Large intestine (tissue), 3 donors: Measurements from ENCODE around the gene ADH4. TPM values are rescaled to one million over a fixed set of nuclear protein-coding genes. Genes with fewer than 3 reads are reported as not detected.
"Not testable (repeated sequence)": the region's sequence is repeated elsewhere in the genome, so short reads cannot be mapped to it uniquely, and the experiment has no call there.

Experiments used
- DNase-seq, 2 donors: peaks; one replicate each; pipeline versions ENCODE4 v3.0.0 to v3.0.0-alpha.2; 2013
- H3K27ac ChIP-seq: one replicate; pipeline ENCODE4 v1.5.1; 2013; ENCODE audit warnings: low read length
- H3K27me3 ChIP-seq: 2 replicates; pipeline ENCODE4 v1.6.1; 2013; ENCODE audit warnings: low read length; ENCODE audit not compliant: control insufficient read depth, insufficient read depth
- H3K36me3 ChIP-seq: 2 replicates; pipeline ENCODE4 v1.6.1; 2013; ENCODE audit warnings: low read length; ENCODE audit not compliant: control insufficient read depth, insufficient read depth
- H3K4me1 ChIP-seq: one replicate; pipeline ENCODE4 v1.6.1; 2013; ENCODE audit warnings: low read length; ENCODE audit not compliant: control insufficient read depth, insufficient read depth
- H3K4me3 ChIP-seq: one replicate; pipeline ENCODE4 v1.5.1; 2013; ENCODE audit warnings: low read length
- H3K9me3 ChIP-seq: one replicate; pipeline ENCODE4 v1.6.1; 2013; ENCODE audit warnings: mild to moderate bottlenecking, low read depth, low read length, moderate library complexity; ENCODE audit not compliant: control insufficient read depth
- WGBS: methylation state at CpG from one replicate; pipeline ENCODE4 v1.1.5; 2013; ENCODE audit warnings: low lambda C conversion rate; ENCODE audit not compliant: insufficient coverage; 5-methylcytosine and 5-hydroxymethylcytosine counted together
- polyA plus RNA-seq: library from polyadenylated mRNA; unstranded; fragments of 120-200 nt; gene quantifications from one replicate; pipeline ENCODE4 v1.2.1, GENCODE V29; 2013

ADH4 gene
- polyA plus RNA-seq, 1 donor = 14.4 TPM

DNA sequence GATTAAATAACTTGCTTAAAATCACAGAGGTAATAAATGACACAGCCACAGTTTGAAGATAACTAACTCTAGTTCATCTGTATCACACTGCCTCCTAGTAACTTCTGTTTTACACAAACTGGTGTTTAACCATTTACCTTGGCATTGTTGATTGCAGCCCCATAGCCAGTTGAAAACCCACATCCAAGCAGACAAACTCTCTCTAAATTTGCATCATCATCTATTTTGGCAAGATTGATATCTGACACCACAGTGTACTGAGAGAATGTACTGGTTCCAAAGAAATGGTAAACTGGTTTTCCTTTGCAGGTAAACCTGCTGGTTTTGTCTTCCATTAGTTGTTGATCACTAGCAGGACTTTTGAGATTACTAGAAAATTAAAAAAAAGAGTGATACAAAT is 7.8 kb downstream of the ADH4 start:
- Histone ChIP-seq H3K4me1 (no peaks in the 10 kb centered on the region), H3K4me3 (no peak overlapping the region), H3K27ac (no peak overlapping the region), H3K9me3 (no peaks in the 10 kb centered on the region), H3K27me3 (no peaks in the 10 kb centered on the region), H3K36me3 (no peaks in the 10 kb centered on the region)
- no peak for DNase-seq

DNA sequence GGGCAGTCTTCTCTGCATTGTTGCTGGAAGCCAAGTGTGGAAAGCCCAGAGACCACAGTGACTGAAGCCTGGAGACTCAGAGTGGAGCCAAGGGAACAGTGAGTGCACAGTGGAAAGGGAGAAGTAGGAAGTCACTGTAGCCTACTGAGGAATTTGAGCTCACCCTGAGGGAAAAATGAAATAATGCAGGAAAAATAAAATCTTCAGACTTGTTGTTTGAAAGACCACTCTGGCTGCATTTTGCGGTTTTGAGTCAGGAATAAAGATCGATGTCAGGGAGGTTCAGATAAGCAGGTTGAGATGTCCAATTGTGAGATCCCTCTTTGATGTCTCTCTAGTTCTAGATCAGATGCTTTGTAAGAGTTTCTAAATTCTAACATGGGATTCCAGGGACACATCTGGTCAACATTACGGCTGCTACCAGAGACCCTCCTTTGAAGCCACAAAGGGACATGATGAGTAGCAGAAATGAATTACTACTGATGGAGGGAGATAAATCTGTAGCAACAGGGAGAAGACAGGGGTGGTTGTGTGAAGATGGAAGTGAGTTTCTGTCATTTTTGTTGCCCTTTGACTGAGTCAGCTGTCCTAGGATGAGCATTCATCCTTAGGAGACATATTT is 8.4 kb downstream of the ADH4 start:
- Histone ChIP-seq H3K9me3 (no peaks in the 10 kb centered on the region), H3K4me1 (no peaks in the 10 kb centered on the region), H3K4me3 (no peak overlapping the region), H3K27me3 (no peaks in the 10 kb centered on the region), H3K27ac (no peak overlapping the region), H3K36me3 (no peaks in the 10 kb centered on the region)
- DNase-seq = no peak
- WGBS = 100% methylated on average over 1 of the region's 3 CpGs

DNA sequence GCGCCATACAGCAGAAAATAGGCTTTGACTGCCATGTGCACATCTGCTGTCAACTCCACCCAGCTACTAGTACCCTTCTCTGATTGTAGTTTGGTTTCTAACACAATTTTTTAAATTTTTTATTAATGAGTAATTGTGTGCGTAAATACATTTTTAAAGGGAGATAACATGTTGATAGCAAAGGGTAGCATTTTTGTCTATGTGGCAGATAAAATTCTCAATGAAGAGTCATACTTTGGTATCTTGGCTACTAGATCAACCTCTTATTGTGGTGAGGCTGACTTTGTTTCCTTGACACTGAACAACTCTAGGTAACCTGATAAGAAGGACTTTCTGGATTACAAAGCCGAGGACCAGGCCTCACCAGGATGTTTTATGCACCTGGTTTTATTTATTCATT is 9.5 kb downstream of the ADH4 start:
- WGBS = no CpG with 5 or more reads among the region's 3 CpGs
- Histone ChIP-seq H3K36me3 (no peaks in the 10 kb centered on the region), H3K27me3 (no peaks in the 10 kb centered on the region), H3K4me1 (no peaks in the 10 kb centered on the region), H3K9me3 (no peaks in the 10 kb centered on the region), H3K27ac (no peak overlapping the region), H3K4me3 (no peak overlapping the region)
- no peak for DNase-seq

DNA sequence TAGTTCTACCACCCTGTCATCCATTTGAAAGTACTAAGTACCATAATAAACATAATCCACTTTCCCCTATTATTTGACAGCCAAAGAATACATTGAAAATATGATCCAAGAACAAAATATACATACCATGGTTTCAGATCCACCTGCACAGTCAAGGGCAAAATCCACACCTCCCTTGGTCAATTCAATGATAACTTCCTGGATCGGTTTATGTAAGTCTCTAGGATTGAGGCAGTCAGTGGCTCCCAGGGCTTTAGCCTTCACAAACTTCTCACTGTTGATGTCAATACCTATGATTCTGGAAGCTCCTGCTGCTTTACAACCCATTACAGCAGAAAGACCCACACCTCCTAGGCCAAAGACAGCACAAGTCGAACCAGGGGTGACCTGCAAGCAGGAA is 12.7 kb downstream of the ADH4 start:
- H3K36me3 ChIP-seq = no peaks in the 10 kb centered on the region
- WGBS = no CpG with 5 or more reads among the region's 2 CpGs
- no peak overlapping the region for H3K4me3 ChIP-seq
- no peaks in the 10 kb centered on the region for H3K4me1 ChIP-seq
- H3K27me3 ChIP-seq = no peaks in the 10 kb centered on the region
- H3K27ac ChIP-seq = no peak overlapping the region
- DNase-seq = no peak
- H3K9me3 ChIP-seq = no peaks in the 10 kb centered on the region

DNA sequence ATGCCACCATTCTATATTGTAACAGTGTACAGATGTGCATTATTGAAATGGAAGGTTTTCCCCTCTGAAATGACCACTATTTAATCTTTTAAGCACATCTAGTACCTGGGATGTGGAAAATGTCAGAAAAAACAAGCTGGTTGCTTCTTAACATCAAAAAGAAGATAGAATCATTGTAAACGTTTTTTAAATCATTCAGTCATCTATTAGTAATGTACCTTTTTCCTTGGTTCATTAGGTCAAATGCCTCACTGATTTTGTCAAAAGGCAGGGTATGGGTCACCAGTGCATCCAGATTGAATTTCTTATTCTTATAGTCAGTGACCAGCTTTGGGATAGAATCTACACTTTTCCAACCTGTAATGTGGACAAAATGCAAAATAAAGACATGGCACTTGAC is 17.7 kb downstream of the ADH4 start:
- Histone ChIP-seq H3K4me3 (no peak overlapping the region), H3K4me1 (no peaks in the 10 kb centered on the region), H3K9me3 (no peaks in the 10 kb centered on the region), H3K27me3 (no peaks in the 10 kb centered on the region), H3K27ac (no peak overlapping the region), H3K36me3 (peaks cover 2% of the 10 kb centered on the region)
- no CpG with 5 or more reads among the region's 1 CpG for WGBS
- no peak for DNase-seq

DNA sequence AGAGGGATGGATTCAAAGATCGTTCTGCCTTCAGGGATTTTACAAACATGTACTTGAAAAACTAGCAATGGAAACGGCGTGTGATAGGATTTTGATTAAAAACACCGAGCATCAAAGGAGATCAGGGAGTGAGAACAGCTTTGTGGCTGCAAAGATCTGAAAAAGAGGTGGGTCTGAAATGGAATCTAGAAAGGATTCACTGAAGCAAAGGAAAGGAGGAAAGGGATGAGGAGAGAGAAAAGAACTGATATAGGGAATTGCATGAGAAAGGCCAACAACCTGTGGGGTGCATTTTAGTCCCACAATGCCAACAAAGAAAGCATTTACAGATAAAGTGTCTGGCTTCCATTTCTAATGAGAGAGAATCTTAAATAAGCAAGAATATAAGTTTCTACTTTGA is 23.1 kb downstream of the ADH4 start:
- 88% methylated on average over 4 of the region's 4 CpGs for WGBS
- DNase-seq = no peak

DNA sequence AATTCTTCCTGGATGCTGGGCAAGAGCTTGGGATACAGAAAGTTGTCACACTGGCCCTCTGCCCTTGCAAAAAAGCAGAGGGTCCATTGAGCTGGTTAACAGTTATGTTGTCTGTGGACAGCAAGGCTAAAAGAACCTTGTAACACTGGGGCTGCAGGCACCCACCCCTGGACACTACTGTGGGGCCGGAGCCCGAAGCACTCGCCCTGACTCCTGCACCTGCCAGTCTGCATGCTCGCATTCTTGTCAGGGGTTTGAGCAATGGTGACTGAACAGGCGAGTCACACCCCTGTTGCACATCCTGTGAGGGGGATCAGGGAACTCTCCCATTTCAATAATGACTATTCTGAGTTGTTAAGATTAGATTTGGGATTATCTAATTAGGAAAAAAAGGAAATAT is 23.6 kb downstream of the ADH4 start:
- WGBS = no CpG with 5 or more reads among the region's 5 CpGs
- H3K4me3 ChIP-seq = no peak overlapping the region
- no peak for DNase-seq
- H3K36me3 ChIP-seq = peaks cover 2% of the 10 kb centered on the region
- peaks cover 3% of the 10 kb centered on the region for H3K4me1 ChIP-seq
- H3K9me3 ChIP-seq = peaks cover 4% of the 10 kb centered on the region
- H3K27me3 ChIP-seq = no peaks in the 10 kb centered on the region
- no peak overlapping the region for H3K27ac ChIP-seq

More for the DNA sequence above, 23.1 kb downstream of the ADH4 start:
- Histone ChIP-seq H3K27ac (no peak overlapping the region), H3K9me3 (peaks cover 4% of the 10 kb centered on the region), H3K4me1 (peaks cover 3% of the 10 kb centered on the region), H3K4me3 (no peak overlapping the region), H3K36me3 (peaks cover 2% of the 10 kb centered on the region), H3K27me3 (no peaks in the 10 kb centered on the region)

DNA sequence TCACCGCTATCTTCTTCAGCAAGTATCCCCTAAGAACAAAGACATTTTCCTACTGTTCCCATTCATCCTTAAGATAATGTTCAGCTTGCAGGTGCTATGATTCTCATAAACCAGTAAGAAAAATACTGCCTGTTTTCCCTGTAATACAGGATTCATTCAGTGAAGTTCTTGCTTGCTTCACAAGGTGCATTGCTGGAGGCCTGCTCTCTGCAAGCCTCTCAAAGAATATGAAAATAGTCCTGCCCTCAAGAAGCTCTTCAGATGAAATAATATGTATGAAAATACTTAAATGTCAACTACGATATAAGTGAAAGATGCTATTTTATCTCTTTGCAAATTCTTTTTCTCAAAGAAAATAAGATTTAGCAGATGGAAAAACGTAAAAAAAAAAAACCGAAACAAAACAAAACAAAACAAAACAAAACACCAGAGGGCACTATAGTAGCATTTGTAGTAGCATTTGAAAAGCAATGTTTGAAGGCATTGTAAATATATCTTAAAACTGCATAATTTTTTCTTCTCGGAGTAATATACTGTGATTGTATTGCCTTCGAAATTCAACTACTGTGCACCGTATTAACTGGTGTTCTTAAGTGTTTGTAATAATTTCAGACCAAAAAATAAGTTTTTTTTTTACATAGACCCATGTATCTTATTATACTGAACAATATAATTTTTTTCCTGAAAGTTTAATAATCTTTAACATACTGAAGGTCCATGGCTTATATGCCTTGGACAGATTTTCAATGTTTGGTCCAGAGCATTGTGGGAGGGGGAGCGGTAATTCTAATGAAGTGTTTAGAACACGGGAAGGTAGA is 26.0 kb downstream of the ADH4 start:
- H3K4me1 ChIP-seq = peaks cover 3% of the 10 kb centered on the region

DNA sequence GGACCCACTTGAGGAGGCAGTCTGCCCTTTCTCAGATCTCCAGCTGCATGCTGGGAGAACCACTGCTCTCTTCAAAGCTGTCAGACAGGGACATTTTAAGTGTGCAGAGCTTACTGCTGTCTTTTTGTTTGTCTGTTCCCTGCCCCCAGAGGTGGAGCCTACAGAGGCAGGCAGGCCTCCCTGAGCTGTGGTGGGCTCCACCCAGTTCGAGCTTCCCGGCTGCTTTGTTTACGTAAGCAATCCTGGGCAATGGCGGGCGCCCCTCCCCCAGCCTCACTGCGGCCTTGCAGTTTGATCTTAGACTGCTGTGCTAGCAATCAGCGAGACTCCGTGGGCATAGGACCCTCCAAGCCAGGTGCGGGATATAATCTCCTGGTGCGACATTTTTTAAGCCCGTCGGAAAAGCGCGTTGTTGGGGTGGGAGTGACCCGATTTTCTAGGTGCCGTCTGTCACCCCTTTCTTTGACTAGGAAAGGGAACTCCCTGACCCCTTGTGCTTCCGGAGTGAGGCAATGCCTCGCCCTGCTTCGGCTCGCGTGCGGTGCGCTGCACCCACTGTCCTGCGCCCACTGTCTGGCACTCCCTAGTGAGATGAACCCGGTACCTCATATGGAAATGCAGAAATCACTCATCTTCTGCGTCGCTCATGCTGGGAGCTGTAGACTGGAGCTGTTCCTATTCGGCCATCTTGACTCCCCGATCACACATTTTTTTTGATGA is 26.8 kb downstream of the ADH4 start:
- not testable (repeated sequence) for H3K4me1 ChIP-seq, H3K27ac ChIP-seq, H3K4me3 ChIP-seq, DNase-seq, H3K36me3 ChIP-seq, H3K9me3 ChIP-seq, H3K27me3 ChIP-seq
- WGBS = 100% methylated on average over 1 of the region's 29 CpGs

More for the DNA sequence above, 26.0 kb downstream of the ADH4 start:
- Histone ChIP-seq H3K36me3 (no peaks in the 10 kb centered on the region), H3K27ac (no peak overlapping the region), H3K27me3 (no peaks in the 10 kb centered on the region), H3K9me3 (peaks cover 4% of the 10 kb centered on the region), H3K4me3 (no peak overlapping the region)
- DNase-seq = no peak
- WGBS = 51% methylated on average over 5 of the region's 9 CpGs

DNA sequence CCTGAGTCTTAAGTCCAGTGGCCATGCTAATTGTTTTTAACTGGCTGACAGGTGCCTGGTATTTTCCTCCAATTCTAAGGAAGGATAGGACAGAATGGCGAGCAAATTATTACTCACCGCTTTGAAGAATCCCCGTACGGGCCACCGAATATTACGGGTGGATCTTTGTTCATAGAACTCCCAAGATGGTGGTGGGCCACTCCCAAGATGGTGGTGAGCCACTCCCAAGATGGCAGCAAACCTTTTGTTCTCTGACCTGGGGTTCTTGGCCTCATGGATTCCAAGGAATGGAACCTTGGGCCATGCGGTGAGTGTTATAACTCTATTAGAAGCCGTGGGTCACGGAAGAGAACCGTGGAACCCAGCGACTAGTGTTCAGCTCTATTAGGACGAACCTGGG is 34.8 kb downstream of the ADH4 start:
- H3K4me3 ChIP-seq, DNase-seq, H3K9me3 ChIP-seq, H3K27ac ChIP-seq, H3K4me1 ChIP-seq, H3K36me3 ChIP-seq, H3K27me3 ChIP-seq: not testable (repeated sequence)
- WGBS = 100% methylated on average over 4 of the region's 12 CpGs
